K562 (cell line): ENCODE data around the gene LGALS14. TPM values are rescaled to one million over a fixed set of nuclear protein-coding genes. Genes with fewer than 3 reads are reported as not detected.

Experiments
- ATAC-seq: fragments of 200-7000 bp; cut with Tn5 transposase; 3 replicates; pipeline ENCODE4 v1.9.1; 2020; ENCODE audit warnings: moderate library complexity
- BruUV-seq: library from RNA; stranded (reverse); fragments of 400-500 nt; replicated peaks from 2 replicates; lab custom pipeline; 2021; lab: Mats Ljungman, UMichigan
- CTCF ChIA-PET: fragments of 300-600 bp; formaldehyde crosslinking; extraction: SDS; loops from one replicate; lab custom pipeline; 2021; ENCODE audit warnings: low intra/inter-chr PET ratio; lab: Yijun Ruan, JAX
- POLR2A ChIA-PET: fragments of 300-600, 350-650 bp; sonication (Branson Sonifier 250); formaldehyde crosslinking; extraction: SDS; loops from one replicate; lab custom pipeline; 2021; ENCODE audit warnings: antibody characterized with exemption, inconsistent platforms; lab: Yijun Ruan, JAX
- DNase-seq, 4 experiments: peaks; one replicate each; pipeline versions ENCODE4 v3.0.0 to v3.0.0-alpha.2; 2011 to 2018; ENCODE audit warnings: low spot score in 3 of 4, mixed read lengths in 3 of 4; ENCODE audit errors: extremely low read depth in 1 of 4
- FAIRE-seq: peaks from 2 replicates; lab custom pipeline; 2011; peaks lifted over from hg19 to GRCh38; lab: Jason Lieb, UNC
- H2AFZ ChIP-seq: 2 replicates; pipeline ENCODE4 v1.6.0; 2011; ENCODE audit warnings: low read depth, low read length, control low read depth, inconsistent platforms
- H3K27ac ChIP-seq: fragments of 200-600 bp; 3 replicates; pipeline ENCODE4 v1.8.0; 2011; ENCODE audit warnings: low read depth, mild to moderate bottlenecking, control low read depth, inconsistent platforms, low read length, moderate library complexity, mixed read lengths; ENCODE audit errors: extremely low read depth
- H3K27me3 ChIP-seq, 2 experiments: fragments of 300-600 bp in 1 of 2; 2 replicates in 1 of 2; 3 replicates in 1 of 2; pipeline versions ENCODE4 v1.6.0 to v1.8.0; 2011; ENCODE audit warnings: inconsistent platforms in 2 of 2, low read length in 2 of 2, mild to moderate bottlenecking in 1 of 2, mixed read lengths in 1 of 2, moderate library complexity in 1 of 2; ENCODE audit not compliant: control insufficient read depth in 2 of 2, insufficient read depth in 2 of 2
- H3K36me3 ChIP-seq: fragments of 300-600 bp; 3 replicates; pipeline ENCODE4 v1.8.0; 2011; ENCODE audit warnings: mild to moderate bottlenecking, low read length, inconsistent platforms; ENCODE audit not compliant: control insufficient read depth, insufficient read depth
- H3K4me1 ChIP-seq, 2 experiments: fragments of 200-600 bp in 1 of 2; replicated peaks in 1 of 2; 2 replicates in 1 of 2; 3 replicates in 1 of 2; pipeline versions ENCODE4 v1.5.1 to v1.8.0; 2011; ENCODE audit warnings: inconsistent platforms in 2 of 2, low read length in 2 of 2, mild to moderate bottlenecking in 1 of 2, mixed read lengths in 1 of 2, moderate library complexity in 1 of 2; ENCODE audit not compliant: control insufficient read depth in 2 of 2, insufficient read depth in 2 of 2
- H3K4me2 ChIP-seq: 2 replicates; pipeline ENCODE4 v1.6.1; 2011; ENCODE audit warnings: low read length, control low read depth, inconsistent platforms, mixed read lengths; ENCODE audit not compliant: insufficient read depth
- H3K4me3 ChIP-seq: fragments of 200-600 bp; sonication (generic), shearing (Covaris generic); 2 replicates; pipeline ENCODE4 v1.5.1; 2016; ENCODE audit warnings: control low read depth, inconsistent platforms
- H3K79me2 ChIP-seq: fragments of 200-600 bp; 3 replicates; pipeline ENCODE4 v1.8.0; 2011; ENCODE audit warnings: low read length, inconsistent platforms; ENCODE audit not compliant: control insufficient read depth, insufficient read depth
- H3K9ac ChIP-seq, 2 experiments: 2 replicates each; pipeline versions ENCODE4 v1.6.0 to v1.6.1; 2011; ENCODE audit warnings: low read depth in 2 of 2, low read length in 2 of 2, control low read depth in 1 of 2, inconsistent platforms in 1 of 2, mild to moderate bottlenecking in 1 of 2, mixed read lengths in 1 of 2; ENCODE audit not compliant: insufficient read depth in 1 of 2
- H3K9me1 ChIP-seq: one replicate; pipeline ENCODE4 v1.6.0; 2011; ENCODE audit warnings: inconsistent platforms, mild to moderate bottlenecking, low read length, moderate library complexity; ENCODE audit not compliant: control insufficient read depth, insufficient read depth
- H3K9me3 ChIP-seq: replicated peaks from 2 replicates; pipeline ENCODE4 v1.5.1; 2011; ENCODE audit warnings: low read depth, low read length, inconsistent platforms; ENCODE audit not compliant: control insufficient read depth, insufficient read depth
- H4K20me1 ChIP-seq: replicated peaks from 2 replicates; pipeline ENCODE4 v1.6.1; 2011; ENCODE audit warnings: low read length, inconsistent platforms, mixed read lengths; ENCODE audit not compliant: control insufficient read depth, insufficient read depth
- IFI16 ChIP-seq: fragments of 250-450 bp; sonication (Bioruptor Pico); IDR thresholded peaks from 2 replicates; pipeline ENCODE4 v2.1.2; 2022; ENCODE audit warnings: mild to moderate bottlenecking, inconsistent platforms
- NFATC3 ChIP-seq: fragments of 450-650 bp; IDR thresholded peaks from 2 replicates; pipeline ENCODE4 v1.6.1; 2017; ENCODE audit warnings: mild to moderate bottlenecking
- SMARCA4 ChIP-seq: fragments of 450-650 bp; IDR thresholded peaks from 2 replicates; pipeline ENCODE4 v1.6.1; 2016
- SNIP1 ChIP-seq: fragments of 450-650 bp; IDR thresholded peaks from 2 replicates; pipeline ENCODE4 v1.7.1; 2017; ENCODE audit warnings: low read depth, mild to moderate bottlenecking
- TAF9B ChIP-seq: fragments of 450-650 bp; IDR thresholded peaks from 2 replicates; pipeline ENCODE4 v1.6.1; 2018; ENCODE audit warnings: mild to moderate bottlenecking; ENCODE audit not compliant: partially characterized antibody
- ZC3H11A ChIP-seq: IDR thresholded peaks from 2 replicates; pipeline ENCODE4 v1.6.1; 2012; ENCODE audit warnings: low read depth, low read length, improper control_type of control experiment
- WGBS: fragments of 100-300 bp; shearing (Covaris generic); methylation state at CpG from one replicate; pipeline ENCODE4 v1.1.6; 2016; ENCODE audit warnings: low coverage, mixed read lengths; ENCODE audit not compliant: insufficient coverage; ENCODE audit errors: missing lambda C conversion rate; 5-methylcytosine and 5-hydroxymethylcytosine counted together
- in situ Hi-C: fragments of 300-500 bp; cut with MboI; formaldehyde crosslinking; loops from 4 replicates; pipeline ENCODE4 v1.15.0; 2018; ENCODE audit warnings: inconsistent platforms, mixed read lengths
- intact Hi-C: fragments of 100-400 bp; cut with micrococcal nuclease; formaldehyde crosslinking; loops from 2 replicates; pipeline ENCODE4 v1.14.2; 2022
- polyA plus RNA-seq, 8 experiments: library from polyadenylated mRNA; depleted of rRNA in 4 of 8; stranded (reverse) in 5 of 8; unstranded in 3 of 8; fragments of >200 nt; fragmentation: Nextera tagmentation in 2 of 8; fragmentation: Illumina TruSeq in 1 of 8; extraction: Ambion mirVana in 2 of 8; extraction: Trizol in 1 of 8; gene quantifications; 2 replicates each; pipeline versions ENCODE4 v1.2.1 to v1.2.3, GENCODE V29; 2011 to 2014; ENCODE audit warnings: inconsistent platforms in 1 of 8, missing spikeins in 1 of 8
- total RNA-seq, 7 experiments: library from RNA; depleted of rRNA in 6 of 7; stranded (reverse); fragments of >200 nt in 6 of 7; fragmentation: Illumina TruSeq in 2 of 7; extraction: Trizol in 2 of 7; gene quantifications; 2 replicates each; pipeline versions ENCODE4 v1.2.1 to v1.2.3, GENCODE V29; 2011 to 2021; ENCODE audit warnings: low replicate concordance in 1 of 7
- TF ChIP-seq, protein P1 (sequence below): fragments of 450-650 bp; formaldehyde crosslinking; IDR thresholded peaks from 2 replicates; pipeline ENCODE4 v1.4.0; 2020; ENCODE audit warnings: mild to moderate bottlenecking, moderate library complexity

LGALS14 gene
- total and polyA plus RNA-seq, 9 of the 15 experiments (the other 6 are each of a cell fraction or from before 2014, with no cell fraction given), result not detected

DNA sequence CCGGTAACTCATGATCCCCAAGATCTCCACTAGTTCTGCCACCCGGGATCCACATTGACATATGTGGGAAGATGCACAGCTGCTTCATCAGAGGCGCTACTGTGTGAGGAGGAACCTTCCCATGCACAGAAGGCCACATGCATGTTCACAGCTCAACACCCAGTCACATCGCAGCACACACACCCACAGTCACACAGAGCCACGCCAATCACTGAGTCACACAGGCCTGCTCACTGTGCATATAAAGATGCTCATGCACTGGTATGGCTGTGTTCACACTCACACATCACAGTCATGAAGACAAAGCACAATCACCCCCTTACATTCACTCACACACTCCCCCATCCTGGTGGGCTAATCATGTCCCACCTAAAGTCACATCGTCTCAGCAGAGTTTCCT is 23.8 kb downstream of the LGALS14 start:
- H3K9ac ChIP-seq, result no peak overlapping the region
- H3K4me1 ChIP-seq, result no peaks in the 10 kb centered on the region
- ChIA-PET POLR2A (no interaction called here), CTCF (no interaction called here)
- no peaks in the 10 kb centered on the region for H3K9me1 ChIP-seq
- no TSS peak for BruUV-seq
- ATAC-seq (no peak), FAIRE-seq (no peak), DNase-seq (no peak)
- TF ChIP-seq TAF9B (no peak), SNIP1 (no peak), ZC3H11A (no peak), SMARCA4 (no peak), NFATC3 (no peak), IFI16 (no peak)
- TF ChIP-seq, protein P1, sequence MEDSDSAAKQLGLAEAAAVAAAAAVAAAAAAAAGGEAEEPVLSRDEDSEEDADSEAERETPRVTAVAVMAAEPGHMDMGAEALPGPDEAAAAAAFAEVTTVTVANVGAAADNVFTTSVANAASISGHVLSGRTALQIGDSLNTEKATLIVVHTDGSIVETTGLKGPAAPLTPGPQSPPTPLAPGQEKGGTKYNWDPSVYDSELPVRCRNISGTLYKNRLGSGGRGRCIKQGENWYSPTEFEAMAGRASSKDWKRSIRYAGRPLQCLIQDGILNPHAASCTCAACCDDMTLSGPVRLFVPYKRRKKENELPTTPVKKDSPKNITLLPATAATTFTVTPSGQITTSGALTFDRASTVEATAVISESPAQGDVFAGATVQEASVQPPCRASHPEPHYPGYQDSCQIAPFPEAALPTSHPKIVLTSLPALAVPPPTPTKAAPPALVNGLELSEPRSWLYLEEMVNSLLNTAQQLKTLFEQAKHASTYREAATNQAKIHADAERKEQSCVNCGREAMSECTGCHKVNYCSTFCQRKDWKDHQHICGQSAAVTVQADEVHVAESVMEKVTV (CRISPR knock-in tag), result no peak
- no peak overlapping the region for H3K4me2 ChIP-seq
- H3K27ac ChIP-seq, result no peak overlapping the region
- H3K9me3 ChIP-seq, result no peaks in the 10 kb centered on the region
- H4K20me1 ChIP-seq, result no peaks in the 10 kb centered on the region
- no peaks in the 10 kb centered on the region for H3K36me3 ChIP-seq
- no peaks in the 10 kb centered on the region for H3K79me2 ChIP-seq
- in situ Hi-C loops, result no loop called here
- no peak overlapping the region for H2AFZ ChIP-seq
- H3K27me3 ChIP-seq, result peaks cover 0 to 8% of the 10 kb centered on the region in 2 experiments; a peak in 1 of 5 replicates
- WGBS, result 0% methylated on average over 6 of the region's 6 CpGs
- no peak overlapping the region for H3K4me3 ChIP-seq
- intact Hi-C loops, result no loop called here
